Right cardiac atrium (tissue), 5 donors: ENCODE results near the gene LHFPL6. TPM values are rescaled to one million over a fixed set of nuclear protein-coding genes. Genes with fewer than 3 reads are reported as not detected.

Experiments used
- ATAC-seq, 2 donors: fragments of 200-7000 bp; cut with Tn5 transposase; one replicate each; pipeline versions ENCODE4 v1.8.0 to v1.9.1; 2020; ENCODE audit warnings: moderate library complexity in 2 of 2, mild to moderate bottlenecking in 1 of 2
- DNase-seq, 3 donors: peaks; one replicate each; pipeline ENCODE4 v3.0.0-alpha.2; 2020
- H3K27ac ChIP-seq: one replicate; pipeline ENCODE4 v1.5.1; 2013; ENCODE audit warnings: mild to moderate bottlenecking, low read length, control low read depth, moderate library complexity
- H3K27me3 ChIP-seq: one replicate; pipeline ENCODE4 v1.6.1; 2013; ENCODE audit not compliant: control insufficient read depth, insufficient read depth
- H3K4me1 ChIP-seq: one replicate; pipeline ENCODE4 v1.6.1; 2013; ENCODE audit warnings: low read length; ENCODE audit not compliant: control insufficient read depth, insufficient read depth
- H3K4me3 ChIP-seq: one replicate; pipeline ENCODE4 v1.5.1; 2013; ENCODE audit warnings: low read length, control low read depth
- H3K9me3 ChIP-seq: one replicate; pipeline ENCODE4 v1.6.1; 2013; ENCODE audit warnings: low read length; ENCODE audit not compliant: control insufficient read depth
- WGBS: extraction: QIAGEN DNeasy Blood & Tissue Kit; methylation state at CpG from one replicate; pipeline ENCODE4 v1.1.7; 2013; 5-methylcytosine and 5-hydroxymethylcytosine counted together
- intact Hi-C, 4 donors: fragments of 100-400 bp; cut with DNase I; formaldehyde crosslinking; loops; one replicate each; pipeline versions ENCODE4 v1.11.0 to v1.14.0; 2022 to 2023
- polyA plus RNA-seq: library from polyadenylated mRNA; stranded (reverse); fragments of 200-250 nt; gene quantifications from one replicate; pipeline ENCODE4 v1.2.3, GENCODE V29; 2013
- total RNA-seq, 4 donors: library from RNA; stranded (reverse); fragmentation: NEBNext Ultra II Directional; extraction: Animal tissue kit (Norgen Biotek cat#: 25700); gene quantifications; one replicate each; pipeline ENCODE4 v1.2.1, GENCODE V29; 2021
- donor health status: healthy with polysubstance abuse.
- donor health status: DM: no; HTN: yes; CAD: no.
- donor health status: DM: no; HTN: no; CAD: no.
- donor health status: DM: no; HTN: yes; CAD: no; lungs with severe emphysema.
- donor health status: DM: yes; HTN: yes; CAD: no.

Gene LHFPL6
- total and polyA plus RNA-seq, 5 donors: 54.0 to 66.8 (median 58.5) TPM

DNA sequence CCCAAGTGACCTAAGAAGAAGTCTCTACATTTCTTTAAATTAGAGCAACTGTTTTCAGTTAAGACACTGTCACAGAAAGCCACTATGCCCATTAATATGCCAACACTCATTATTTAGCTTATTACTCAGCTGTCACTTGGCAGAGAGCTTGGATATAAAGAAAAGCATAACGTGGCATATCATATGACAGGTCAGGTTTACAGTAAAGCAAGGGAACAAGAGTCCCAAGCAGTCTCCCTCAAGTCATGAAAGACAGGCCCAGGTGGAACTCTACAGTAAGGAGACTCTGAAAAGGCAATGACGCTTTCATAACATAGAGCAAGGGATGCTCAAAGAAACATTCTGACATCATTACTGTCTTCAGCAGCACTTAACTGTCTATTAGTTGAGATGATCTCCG is 6.3 kb downstream of the LHFPL6 start:
- no peak for ATAC-seq
- intact Hi-C loops: no loop called here
- Histone ChIP-seq H3K4me1 (peaks cover 3% of the 10 kb centered on the region), H3K27me3 (no peaks in the 10 kb centered on the region), H3K27ac (no peak overlapping the region), H3K9me3 (no peaks in the 10 kb centered on the region), H3K4me3 (no peak overlapping the region)
- WGBS: 66% methylated on average over 3 of the region's 3 CpGs
- no peak for DNase-seq

DNA sequence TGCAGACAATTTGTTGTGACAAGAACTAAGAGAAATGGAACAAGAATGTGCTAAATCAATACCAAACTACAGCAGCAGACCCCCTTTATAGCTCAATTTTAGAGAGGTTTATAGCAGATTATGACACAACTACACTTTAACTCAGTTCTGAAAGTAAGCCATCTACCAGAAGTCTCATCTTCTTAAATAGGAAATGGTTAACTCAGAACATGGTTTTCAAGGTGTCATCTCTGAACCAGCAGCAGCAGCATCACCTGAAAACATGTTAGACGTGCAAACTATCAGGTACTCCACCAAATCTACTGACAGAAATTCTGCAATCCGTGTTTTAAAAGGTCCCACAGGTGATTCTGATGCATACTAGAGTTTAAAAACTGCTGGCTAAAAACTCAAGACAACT is 6.8 kb downstream of the LHFPL6 start:
- no peaks in the 10 kb centered on the region for H3K27me3 ChIP-seq
- DNase-seq (no peak), ATAC-seq (no peak)
- no peak overlapping the region for H3K4me3 ChIP-seq
- WGBS: 63% methylated on average over 2 of the region's 2 CpGs
- H3K27ac ChIP-seq: no peak overlapping the region
- intact Hi-C loops: no loop called here
- H3K4me1 ChIP-seq: peaks cover 6% of the 10 kb centered on the region
- H3K9me3 ChIP-seq: no peaks in the 10 kb centered on the region

DNA sequence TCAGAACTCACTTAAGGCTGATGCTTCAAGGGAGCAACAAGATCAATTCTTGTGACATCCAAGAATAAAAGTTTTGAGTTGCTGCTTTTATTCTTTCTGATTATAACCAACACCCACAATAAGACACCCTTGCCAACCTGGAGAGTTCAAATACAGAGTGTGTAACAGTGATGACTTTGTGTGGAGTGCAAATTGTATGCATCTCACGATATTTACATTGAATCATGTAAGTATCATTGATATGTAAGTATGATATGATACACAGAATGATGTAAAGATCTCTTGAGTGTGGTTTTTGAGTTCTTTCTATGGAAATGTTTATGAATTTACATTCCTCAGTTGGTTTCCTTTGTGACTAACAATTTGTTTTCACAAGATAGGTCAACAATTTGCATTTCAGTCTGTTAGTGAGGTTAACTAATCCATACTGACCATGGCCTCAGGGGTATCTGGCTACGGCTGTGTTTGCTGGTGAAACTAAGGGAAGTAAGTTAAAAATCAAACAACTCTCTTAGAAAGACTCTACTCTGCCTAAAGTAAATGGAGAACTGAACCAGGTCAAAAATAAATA is 12.4 kb downstream of the LHFPL6 start:
- H3K9me3 ChIP-seq: no peaks in the 10 kb centered on the region
- H3K27ac ChIP-seq: no peak overlapping the region
- no peak overlapping the region for H3K4me3 ChIP-seq
- ATAC-seq (no peak), DNase-seq (no peak)
- intact Hi-C loops: no loop called here
- 42% methylated on average over 2 of the region's 2 CpGs for WGBS
- H3K27me3 ChIP-seq: no peaks in the 10 kb centered on the region
- H3K4me1 ChIP-seq: peaks cover 6% of the 10 kb centered on the region

DNA sequence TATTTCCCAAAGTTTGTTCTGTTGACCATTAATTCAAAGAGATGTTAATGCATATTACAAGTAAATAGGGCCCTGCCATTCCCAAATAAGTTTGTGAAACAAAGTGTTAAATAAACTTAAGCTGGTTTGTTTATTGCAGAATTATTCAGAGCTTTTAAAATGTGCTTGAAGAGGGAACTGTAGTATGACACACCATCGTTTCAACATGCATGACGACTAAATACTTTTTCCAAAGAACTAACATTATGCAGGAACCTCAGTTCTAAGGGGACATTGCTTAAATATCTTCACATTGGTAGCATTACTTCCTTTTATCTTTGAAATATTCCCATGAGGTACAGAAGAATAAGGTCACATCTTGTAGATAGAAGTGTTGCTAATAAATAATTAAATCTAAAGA is 14.6 kb downstream of the LHFPL6 start:
- H3K27ac ChIP-seq: no peak overlapping the region
- intact Hi-C loops: no loop called here
- DNase-seq (no peak), ATAC-seq (no peak)
- WGBS: 57% methylated on average over 2 of the region's 2 CpGs
- H3K27me3 ChIP-seq: no peaks in the 10 kb centered on the region
- H3K9me3 ChIP-seq: no peaks in the 10 kb centered on the region
- H3K4me1 ChIP-seq: peaks cover 6% of the 10 kb centered on the region
- H3K4me3 ChIP-seq: no peak overlapping the region

DNA sequence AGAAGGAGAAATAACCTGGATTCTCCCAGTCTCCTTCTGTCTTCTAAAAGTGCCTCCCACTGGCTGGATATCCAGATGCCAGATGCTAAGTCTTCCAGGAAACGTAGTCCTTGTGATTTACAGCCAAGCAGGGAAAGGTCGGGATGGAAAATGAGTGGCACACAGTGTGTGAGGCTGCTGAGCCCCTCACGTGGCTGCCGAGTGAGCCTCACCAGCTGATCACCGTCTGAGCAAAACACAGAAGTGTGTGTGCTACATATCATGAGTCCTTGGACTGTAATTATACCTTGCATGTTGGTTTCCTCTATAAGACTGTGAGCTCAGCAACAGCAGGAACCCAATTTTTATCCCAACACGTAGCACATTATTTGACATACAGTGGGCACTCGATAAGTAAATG is 15.1 kb downstream of the LHFPL6 start:
- H3K27me3 ChIP-seq: no peaks in the 10 kb centered on the region
- ATAC-seq (peak in 1 of 2 donors; percentile 36), DNase-seq (no peak)
- no peak overlapping the region for H3K27ac ChIP-seq
- H3K4me3 ChIP-seq: no peak overlapping the region
- H3K9me3 ChIP-seq: no peaks in the 10 kb centered on the region
- WGBS: 58% methylated on average over 7 of the region's 7 CpGs
- H3K4me1 ChIP-seq: peaks cover 6% of the 10 kb centered on the region
- intact Hi-C loops: no loop called here

DNA sequence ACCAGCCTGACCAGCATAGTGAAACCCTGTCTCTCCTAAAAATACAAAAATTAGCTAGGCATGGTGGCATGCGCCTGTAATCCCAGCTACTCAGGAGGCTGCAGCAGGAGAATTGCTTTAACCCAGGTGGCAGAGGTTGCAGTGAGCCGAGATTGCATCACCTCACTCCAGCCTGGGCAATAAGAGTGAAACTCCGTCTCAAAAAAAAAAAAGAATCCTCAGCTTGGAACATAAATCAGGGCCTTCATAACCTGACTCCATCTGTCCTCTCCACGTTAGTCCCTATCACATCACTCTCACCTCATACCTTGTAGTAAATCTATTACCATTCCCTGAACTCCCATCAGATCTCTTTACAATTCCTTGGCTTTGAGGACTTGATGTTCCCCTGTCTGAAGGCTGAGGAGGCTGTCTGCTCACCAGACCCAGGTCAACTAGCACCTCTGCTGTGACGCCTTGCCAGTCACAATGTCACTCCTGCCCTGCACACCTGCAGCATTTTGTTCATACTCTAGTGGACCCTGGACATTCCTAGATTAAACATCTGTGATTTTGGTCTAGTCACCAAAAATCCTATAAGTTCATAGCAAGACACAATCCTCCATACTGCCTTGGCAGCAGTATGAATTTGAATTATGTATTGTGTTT is 15.9 kb downstream of the LHFPL6 start:
- Histone ChIP-seq H3K27me3 (no peaks in the 10 kb centered on the region), H3K4me1 (peaks cover 11% of the 10 kb centered on the region), H3K9me3 (no peaks in the 10 kb centered on the region), H3K27ac (no peak overlapping the region), H3K4me3 (no peak overlapping the region)
- no peak for ATAC-seq
- WGBS: 86% methylated on average over 5 of the region's 5 CpGs
- DNase-seq: no peak
- intact Hi-C loops: no loop called here

DNA sequence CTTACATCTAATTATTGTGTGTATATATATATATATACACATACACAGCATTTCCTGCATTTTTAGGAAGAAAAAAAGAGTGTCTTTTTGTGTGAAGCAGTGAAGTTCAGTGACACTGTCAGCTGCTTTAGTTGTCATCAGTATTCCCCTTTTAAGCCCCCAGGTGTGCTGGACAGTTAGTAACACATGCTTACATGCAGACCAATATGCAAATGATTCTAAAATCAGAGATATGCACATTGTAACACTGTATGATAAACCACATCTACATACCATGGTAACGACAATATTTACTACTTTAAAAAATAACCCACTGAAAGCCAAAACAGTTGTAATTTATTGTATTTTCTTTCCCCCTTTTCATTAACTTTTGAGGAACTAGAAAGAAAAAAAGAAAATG is 16.8 kb downstream of the LHFPL6 start:
- intact Hi-C loops: no loop called here
- ATAC-seq (no peak), DNase-seq (no peak)
- no peak overlapping the region for H3K27ac ChIP-seq
- WGBS: 62% methylated on average over 1 of the region's 1 CpG
- H3K4me3 ChIP-seq: no peak overlapping the region
- H3K9me3 ChIP-seq: no peaks in the 10 kb centered on the region
- H3K27me3 ChIP-seq: no peaks in the 10 kb centered on the region
- H3K4me1 ChIP-seq: peaks cover 11% of the 10 kb centered on the region

DNA sequence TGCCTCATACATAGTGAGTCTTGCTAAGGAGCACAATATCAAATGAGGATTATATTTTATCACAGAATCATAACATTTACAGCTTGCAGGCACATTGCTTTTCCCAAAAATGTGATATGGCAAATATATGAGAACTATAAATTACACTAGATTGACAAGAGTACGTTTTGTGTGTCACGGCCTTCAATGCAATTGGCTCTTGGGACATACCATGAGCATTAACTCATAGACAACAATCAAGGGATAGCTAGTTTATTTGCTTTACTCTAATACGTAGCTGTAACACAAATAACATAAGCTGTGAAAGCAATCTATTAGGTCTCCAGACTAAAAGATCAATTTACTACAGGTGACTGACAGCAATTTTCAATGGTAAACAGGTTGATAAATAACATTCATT is 17.8 kb downstream of the LHFPL6 start:
- DNase-seq (no peak), ATAC-seq (no peak)
- WGBS: 56% methylated on average over 3 of the region's 3 CpGs
- Histone ChIP-seq H3K27me3 (no peaks in the 10 kb centered on the region), H3K9me3 (no peaks in the 10 kb centered on the region), H3K4me1 (peaks cover 11% of the 10 kb centered on the region), H3K4me3 (no peak overlapping the region), H3K27ac (no peak overlapping the region)
- intact Hi-C loops: no loop called here

DNA sequence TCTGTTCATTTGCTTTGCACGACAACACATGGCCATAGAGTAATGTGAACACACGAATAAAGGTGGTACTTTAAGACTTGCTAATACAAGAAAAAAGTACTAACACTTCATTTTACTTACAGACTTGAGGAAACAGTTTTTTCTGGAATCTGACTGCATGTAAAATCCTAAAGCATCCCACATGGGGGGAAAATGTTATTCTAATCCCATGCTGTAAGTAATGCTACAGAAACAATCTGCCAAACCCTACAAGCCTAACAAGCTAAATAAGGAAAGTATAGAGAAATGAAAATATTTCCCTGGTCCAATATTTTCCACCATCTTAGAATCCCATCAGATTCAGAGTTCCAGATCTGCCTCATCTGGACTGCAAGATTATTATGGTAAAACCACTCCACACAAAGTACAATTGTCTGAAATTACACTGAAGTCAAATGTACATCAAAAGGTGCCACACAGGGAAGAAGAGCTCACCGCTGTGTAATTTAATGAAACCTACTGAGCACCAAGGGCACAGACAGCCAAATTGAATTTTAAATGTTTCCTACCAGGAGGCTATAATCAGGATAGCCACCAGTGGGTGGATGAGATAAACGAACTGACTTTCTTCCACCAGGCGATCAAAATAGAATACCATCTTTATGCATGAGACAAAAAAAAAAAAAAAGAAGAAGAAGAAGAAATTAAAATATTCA is 22.0 kb downstream of the LHFPL6 start:
- H3K4me1 ChIP-seq: peaks cover 13% of the 10 kb centered on the region
- H3K9me3 ChIP-seq: no peaks in the 10 kb centered on the region
- H3K4me3 ChIP-seq: no peak overlapping the region
- intact Hi-C loops: no loop called here
- H3K27ac ChIP-seq: no peak overlapping the region
- WGBS: 38% methylated on average over 5 of the region's 5 CpGs
- no peak for DNase-seq
- no peaks in the 10 kb centered on the region for H3K27me3 ChIP-seq
- ATAC-seq: no peak

DNA sequence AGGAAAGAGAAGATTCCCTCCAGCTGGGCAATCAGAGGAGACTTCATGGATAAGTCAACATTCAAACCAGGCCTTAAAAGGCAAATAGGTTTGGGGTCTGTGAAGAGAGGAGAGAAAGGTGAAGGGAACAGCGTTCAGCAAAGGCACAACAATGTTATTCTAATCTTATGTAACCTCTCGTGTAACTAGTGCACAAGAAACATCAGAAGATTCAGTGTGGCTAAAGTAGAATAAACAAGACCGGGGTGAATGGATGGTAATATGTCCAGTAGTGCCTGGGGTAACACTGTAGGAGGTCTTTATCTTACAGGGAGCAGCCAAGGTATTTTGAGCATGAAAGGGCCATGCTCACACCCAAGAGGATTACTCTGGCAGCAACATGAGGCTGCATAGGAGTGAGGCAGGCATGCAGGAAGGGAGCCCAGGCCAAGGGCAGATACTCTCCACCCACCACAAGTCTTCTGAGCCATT is 24.1 kb downstream of the LHFPL6 start:
- Histone ChIP-seq H3K27me3 (no peaks in the 10 kb centered on the region), H3K27ac (peak overlapping the region; percentile 2), H3K4me1 (peaks cover 17% of the 10 kb centered on the region), H3K9me3 (no peaks in the 10 kb centered on the region), H3K4me3 (no peak overlapping the region)
- DNase-seq (no peak), ATAC-seq (peak in 1 of 2 donors; percentile 42)
- intact Hi-C loops: no loop called here
- WGBS: 70% methylated on average over 3 of the region's 3 CpGs

DNA sequence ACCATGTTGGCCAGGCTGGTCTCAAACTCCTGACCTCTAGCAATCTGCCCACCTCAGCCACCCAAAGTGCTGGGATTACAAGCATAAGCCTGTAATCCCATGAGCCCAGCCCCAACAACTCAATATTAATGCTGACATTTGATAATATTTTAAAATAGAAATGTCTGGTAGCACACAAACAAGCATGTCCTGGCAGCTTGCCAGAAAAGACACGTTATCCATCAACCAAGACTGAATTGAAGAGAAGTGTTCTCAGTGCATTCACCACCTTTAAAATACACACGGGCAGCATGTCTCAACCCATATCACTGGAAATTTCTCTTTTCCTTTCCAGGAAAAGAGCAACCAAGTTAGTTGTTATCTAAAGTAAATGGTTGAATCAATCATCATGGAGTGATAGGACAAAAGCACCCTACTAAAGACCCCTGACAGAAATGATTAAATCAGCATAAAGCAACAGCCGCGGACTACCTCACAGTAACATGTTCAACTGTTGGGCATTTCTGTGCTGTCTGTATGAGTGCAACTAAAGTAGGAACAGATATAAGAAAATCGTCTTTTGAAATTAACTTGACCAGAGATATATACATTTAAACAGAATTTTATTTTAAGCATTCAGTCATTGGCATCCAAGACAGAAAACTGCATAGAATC is 25.0 kb downstream of the LHFPL6 start:
- no peak for ATAC-seq
- peaks cover 17% of the 10 kb centered on the region for H3K4me1 ChIP-seq
- 59% methylated on average over 5 of the region's 5 CpGs for WGBS
- H3K27ac ChIP-seq: no peak overlapping the region
- no peaks in the 10 kb centered on the region for H3K9me3 ChIP-seq
- H3K27me3 ChIP-seq: no peaks in the 10 kb centered on the region
- H3K4me3 ChIP-seq: no peak overlapping the region
- peak in 1 of 3 donors; percentile 31 for DNase-seq
- intact Hi-C loops: no loop called here
